Bone marrow (tissue), 2 donors: ENCODE data around the gene PRKCZ.

Experiments
- DNase-seq, 2 donors: peaks; one replicate each; lab custom pipeline; 2025; lab: John Stamatoyannopoulos, UW

PRKCZ gene

DNA sequence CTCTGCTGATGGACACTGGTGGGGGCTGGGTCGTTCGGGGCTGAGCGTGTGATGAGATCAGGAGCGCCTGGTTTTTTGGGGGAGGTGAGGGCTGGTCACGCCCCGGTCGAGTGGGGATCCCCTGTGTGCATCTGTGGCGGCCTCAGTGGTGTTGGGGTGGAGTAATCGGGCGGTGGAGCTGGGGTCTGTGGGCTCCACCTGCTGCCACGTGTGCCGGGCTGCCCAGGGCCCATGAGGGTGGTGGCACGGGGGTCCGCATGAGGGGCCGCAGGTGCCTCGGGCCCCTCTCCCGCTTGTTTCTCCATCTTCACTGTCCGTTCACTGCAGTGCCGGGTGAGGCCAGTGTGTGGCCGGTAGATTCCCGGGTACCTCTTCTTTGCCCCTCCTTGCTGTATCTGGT is 17.2 kb downstream of the PRKCZ start:
- no peak for DNase-seq

GRCh38 chr1:2067981-2068380 is 17.8 kb downstream of the PRKCZ start:
- DNase-seq: no peak

- no peak for DNase-seq
These were observed 18.7 kb downstream of the PRKCZ start for GRCh38 chr1:2068951-2069350.

- DNase-seq: no peak
These were observed 19.8 kb downstream of the PRKCZ start for GRCh38 chr1:2070016-2070415.

DNA sequence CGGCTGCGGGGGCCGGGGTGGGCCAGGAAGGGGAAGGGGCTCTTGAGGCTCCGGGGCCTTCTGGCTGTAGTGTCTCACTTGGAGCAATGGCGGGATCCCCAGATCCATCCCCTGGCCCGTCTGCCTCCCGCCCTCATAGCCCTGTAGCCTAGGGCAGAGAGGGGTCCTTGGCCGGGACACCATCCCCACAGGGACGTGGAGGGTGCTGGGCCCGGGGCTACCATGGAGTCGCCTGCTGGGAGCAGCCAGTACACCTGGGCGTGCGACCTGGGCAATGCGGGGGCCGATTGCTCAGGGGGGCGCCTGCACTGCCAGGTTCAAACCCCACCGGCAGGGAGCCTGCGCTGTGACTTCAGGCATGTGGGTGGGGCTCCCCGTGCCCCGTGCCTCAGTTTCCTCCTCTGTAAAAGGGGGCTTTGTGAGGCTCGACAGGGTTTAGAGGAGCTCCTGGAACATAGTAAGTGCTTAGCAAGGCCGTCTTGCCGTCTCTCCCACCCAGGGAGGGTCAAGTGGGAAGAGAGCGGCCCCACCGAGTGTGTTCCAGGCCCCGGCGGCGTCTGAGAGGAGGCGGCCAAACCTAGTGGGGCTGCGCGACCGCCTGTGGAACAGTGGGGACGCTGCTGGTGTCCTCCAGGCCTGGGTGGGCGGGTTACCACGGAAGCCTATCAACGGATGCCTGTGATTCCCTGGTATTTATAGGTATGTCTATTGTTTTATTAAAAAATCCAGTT is 20.8 kb downstream of the PRKCZ start:
- DNase-seq: no peak

GRCh38 chr1:2072109-2072806 is 22.0 kb downstream of the PRKCZ start:
- DNase-seq: no peak

GRCh38 chr1:2072891-2073290 is 22.7 kb downstream of the PRKCZ start:
- no peak for DNase-seq

DNA sequence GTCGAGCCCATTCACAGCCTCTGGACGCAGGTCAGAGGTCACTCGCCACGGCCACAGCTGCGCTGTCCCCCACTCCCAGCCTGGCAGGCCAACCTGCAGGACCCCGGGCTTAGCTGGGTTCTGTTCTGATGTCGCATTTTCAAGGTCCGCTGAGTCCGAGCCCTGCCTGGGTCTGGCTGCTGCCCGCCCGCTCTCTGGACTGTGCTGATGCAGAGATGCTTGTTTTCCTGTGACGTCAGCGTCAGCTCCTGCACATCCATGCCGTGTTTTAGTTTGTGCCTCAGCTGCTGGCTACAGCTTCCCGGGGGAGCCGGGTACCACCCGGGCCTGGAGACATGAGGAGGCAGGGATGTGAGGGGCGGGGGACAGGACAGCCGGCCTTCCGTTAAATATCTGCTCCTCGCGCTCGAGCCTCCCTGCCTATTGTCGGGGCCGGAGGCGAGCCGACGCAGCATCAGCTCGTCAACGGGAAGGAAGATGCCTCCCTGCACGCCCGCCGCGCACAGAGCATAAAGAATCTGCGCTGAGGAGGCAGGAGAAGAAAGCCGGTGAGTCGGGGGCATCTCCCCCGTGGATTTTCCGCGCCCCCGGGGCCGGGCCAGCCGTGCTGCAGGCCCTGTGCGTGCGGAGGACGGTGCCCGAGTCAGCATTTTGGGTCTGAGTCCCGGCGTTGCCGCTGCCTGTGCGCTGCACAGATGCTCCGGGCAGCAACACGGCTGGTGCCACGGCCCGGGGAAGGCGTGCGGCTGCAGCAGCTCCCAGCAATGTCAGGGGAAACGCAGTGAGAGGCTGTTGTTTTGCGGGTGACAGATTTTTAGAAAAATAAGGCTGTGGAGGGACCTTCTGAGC is 23.4 kb downstream of the PRKCZ start:
- no peak for DNase-seq

DNA sequence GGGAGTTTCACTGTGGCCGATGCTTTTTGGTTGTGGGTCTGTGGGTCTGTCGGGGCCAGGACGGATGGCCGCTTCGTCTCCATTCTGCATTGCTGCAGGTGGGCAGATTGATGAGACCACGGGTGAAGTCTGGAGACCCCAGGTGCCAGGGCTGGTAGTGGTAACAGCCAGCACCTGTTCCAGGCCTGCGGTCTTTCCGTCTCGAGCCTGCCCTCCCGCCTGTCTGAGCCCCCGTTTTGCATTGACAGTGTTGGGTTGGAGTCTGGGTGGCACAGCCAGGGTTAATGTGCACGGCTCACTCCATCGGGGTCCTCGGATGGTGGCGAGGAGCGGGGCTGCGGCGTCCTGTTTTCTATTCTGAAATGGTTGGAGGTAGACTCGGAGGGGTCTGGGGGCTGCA is 24.2 kb downstream of the PRKCZ start:
- no peak for DNase-seq

DNA sequence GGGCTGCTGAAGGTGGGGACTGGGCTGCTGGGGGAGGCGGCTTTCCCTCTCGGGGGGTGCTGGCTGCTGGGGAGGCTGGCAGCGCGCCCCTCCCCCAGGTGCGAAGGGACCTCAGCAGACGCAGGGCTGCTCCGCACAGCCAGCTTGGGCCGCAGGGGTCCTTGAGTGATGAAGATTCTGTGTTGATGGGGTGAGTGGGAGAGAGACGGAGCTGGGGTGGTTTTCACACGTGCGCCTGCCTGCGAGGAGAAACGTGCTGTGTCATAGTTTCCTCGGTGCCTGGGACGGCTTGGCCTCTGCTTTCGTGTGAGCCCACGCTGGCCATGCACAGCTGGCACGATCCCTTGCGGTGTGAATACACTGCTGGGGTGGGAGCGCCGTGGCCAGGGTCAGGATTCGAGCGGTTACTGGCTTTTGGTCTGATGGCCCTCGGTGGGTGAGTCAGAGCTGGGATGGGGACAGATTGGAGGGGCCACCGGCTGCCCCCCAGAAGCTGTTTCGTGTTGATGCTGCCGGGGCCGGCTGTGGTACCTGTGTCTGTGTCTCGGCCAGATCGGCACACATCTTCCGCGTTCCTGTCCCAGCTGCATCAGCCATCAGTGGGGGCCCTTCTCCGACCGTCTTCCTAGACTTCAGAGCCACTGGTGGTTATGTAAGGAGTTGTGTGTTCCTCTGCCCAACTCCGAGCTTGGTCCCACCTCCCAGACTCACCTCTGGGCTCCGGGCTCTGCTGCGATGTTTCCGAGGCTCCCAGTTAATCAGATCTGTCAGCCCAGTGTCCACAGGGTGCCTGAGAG is 24.9 kb downstream of the PRKCZ start:
- DNase-seq: no peak

GRCh38 chr1:2076826-2077225 is 26.6 kb downstream of the PRKCZ start:
- DNase-seq: no peak

DNA sequence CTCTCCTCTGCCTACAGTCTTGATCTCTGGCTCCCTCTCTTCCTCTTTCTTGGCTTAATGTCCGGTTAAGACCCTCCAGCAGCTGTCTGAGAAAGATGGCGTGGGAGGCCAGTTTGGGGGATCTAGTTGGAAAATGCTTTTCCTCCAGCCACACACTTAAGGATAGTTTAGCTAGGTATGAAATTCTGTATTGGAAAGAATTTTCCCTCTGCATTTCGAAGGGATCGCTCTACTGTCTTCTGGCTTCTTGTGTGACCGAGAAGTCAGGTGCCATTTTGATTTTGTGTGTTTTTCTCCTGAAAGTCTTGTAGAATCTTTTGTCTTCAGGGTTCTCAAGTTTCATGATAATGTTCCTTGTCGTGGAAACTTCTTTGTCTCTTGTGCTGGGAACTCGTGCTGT is 28.0 kb downstream of the PRKCZ start:
- no peak for DNase-seq

GRCh38 chr1:2079396-2080085 is 29.3 kb downstream of the PRKCZ start:
- no peak for DNase-seq

GRCh38 chr1:2080140-2080539 is 29.9 kb downstream of the PRKCZ start:
- no peak for DNase-seq

GRCh38 chr1:2080884-2081283 is 30.7 kb downstream of the PRKCZ start:
- DNase-seq: no peak

- no peak for DNase-seq
These were observed 31.2 kb downstream of the PRKCZ start for GRCh38 chr1:2081326-2081885.

DNA sequence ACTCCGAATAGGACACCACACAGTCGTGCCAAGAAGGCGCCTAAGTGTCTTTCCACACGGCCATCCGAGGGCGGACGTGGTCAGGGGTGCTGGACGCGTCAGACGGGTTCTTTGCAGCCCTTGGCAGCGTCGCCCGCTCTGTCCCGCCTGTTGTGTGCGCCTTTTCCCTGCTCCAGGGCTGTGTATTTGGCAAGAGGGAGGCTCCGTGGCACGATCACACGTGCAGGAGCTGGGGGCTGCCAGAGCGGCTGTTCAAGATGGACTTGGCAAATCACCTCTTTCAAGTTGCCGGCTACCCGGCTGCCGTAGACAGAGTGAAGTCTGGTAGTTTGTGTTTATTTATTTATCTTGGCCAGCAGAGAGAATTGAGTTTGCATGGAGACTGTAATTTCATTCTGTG is 31.9 kb downstream of the PRKCZ start:
- no peak for DNase-seq

- DNase-seq: no peak
These were observed 33.5 kb downstream of the PRKCZ start for GRCh38 chr1:2083666-2084065.

- DNase-seq: no peak
These were observed 34.1 kb downstream of the PRKCZ start for GRCh38 chr1:2084306-2084705.

- no peak for DNase-seq
These were observed 34.9 kb downstream of the PRKCZ start for GRCh38 chr1:2085080-2085479.

DNA sequence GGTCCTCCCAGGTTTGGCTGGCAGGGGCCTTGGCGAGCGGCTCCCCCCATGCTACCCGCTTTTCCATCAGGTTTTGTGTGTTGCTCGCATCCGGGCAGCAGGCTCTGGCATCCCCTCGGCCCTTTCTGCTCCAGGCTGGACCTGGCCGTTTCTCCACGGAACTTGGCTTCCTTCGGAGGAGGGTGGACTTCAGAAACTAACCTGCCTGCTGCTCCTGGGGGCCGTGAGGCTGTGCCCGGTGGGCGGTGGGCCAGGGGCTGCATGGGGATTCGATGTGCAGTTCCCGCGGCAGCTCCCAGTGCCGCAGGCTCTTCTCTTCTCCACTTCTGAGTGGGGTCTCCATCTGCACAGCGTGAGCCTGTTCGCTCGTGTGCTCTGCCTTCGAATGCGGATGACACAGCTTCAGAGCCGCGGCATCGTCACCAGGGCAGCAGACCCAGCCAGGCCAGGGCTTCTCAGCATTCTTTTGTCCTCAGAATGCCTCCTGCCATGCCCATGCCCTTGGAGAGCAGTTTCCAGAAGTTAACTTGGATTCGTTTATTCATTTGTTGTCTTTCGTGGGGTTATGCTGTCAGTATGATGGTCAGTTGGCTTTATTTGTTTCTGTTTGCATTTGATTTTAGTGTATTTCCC is 36.4 kb downstream of the PRKCZ start:
- no peak for DNase-seq
